ENCODE measurements around the gene RPS28. TPM values are rescaled to one million over a fixed set of nuclear protein-coding genes. Genes with fewer than 3 reads are reported as not detected.
A peak's percentile ranks its signal among the peaks of the same experiment; 100 is the strongest.
"Not testable (repeated sequence)": the region's sequence is repeated elsewhere in the genome, so short reads cannot be mapped to it uniquely, and the experiment has no call there.

Gene RPS28
- total and polyA plus RNA-seq, 3 donors from 2014 or later: 221 to 505 (median 398) TPM

DNA sequence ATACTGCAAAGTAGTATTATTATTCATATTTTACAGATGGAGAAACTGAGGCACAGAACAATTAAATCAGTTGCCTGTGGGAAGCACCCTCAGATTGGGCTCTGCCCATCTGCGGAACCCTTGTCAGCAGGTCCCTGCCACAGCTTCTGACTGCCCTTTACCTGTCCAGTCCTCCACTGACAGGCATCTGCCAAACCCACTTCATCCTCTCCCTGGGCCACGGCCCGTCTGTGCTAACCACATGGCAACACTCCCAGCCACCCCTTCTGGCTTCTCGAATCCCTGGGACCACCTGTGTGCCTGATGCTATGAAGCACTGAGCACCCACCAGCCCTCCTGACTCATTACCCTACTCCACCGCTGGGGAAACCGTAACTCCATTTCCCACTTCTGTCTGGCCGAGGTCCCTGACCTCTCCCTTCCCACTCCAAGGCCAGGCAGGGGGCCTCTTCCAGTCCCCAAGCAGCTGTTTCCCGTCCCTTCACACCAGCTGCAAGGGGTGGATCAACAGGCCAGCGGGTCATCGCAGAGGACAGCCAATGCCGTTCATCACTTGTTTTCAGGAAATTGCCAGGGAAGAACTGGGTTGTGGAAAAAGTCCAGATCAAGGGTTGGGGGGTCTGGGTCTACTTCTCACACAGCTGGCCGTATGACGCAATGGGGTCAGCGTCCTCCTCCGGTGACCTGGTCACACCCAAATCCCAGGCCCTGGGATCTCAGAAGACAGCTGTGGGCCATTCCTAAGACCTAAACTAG lies 19.2 kb downstream of the RPS28 start:
- Histone ChIP-seq H3K27me3 (no peaks in the 10 kb centered on the region), H3K4me3 (no peak overlapping the region), H3K36me3 (ENCODE audit: low read depth, missing control alignments) (no peaks in the 10 kb centered on the region), H3K9me3 (no peaks in the 10 kb centered on the region), H3K27ac (no peak overlapping the region), H3K4me1 (no peaks in the 10 kb centered on the region)
- TF ChIP-seq POLR2A (IDR thresholded peaks at IDR 0.05): no peak
- TF ChIP-seq, protein P1, sequence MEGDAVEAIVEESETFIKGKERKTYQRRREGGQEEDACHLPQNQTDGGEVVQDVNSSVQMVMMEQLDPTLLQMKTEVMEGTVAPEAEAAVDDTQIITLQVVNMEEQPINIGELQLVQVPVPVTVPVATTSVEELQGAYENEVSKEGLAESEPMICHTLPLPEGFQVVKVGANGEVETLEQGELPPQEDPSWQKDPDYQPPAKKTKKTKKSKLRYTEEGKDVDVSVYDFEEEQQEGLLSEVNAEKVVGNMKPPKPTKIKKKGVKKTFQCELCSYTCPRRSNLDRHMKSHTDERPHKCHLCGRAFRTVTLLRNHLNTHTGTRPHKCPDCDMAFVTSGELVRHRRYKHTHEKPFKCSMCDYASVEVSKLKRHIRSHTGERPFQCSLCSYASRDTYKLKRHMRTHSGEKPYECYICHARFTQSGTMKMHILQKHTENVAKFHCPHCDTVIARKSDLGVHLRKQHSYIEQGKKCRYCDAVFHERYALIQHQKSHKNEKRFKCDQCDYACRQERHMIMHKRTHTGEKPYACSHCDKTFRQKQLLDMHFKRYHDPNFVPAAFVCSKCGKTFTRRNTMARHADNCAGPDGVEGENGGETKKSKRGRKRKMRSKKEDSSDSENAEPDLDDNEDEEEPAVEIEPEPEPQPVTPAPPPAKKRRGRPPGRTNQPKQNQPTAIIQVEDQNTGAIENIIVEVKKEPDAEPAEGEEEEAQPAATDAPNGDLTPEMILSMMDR (IDR thresholded peaks at IDR 0.05): no peak
- peak; percentile 41 for DNase-seq
- 30 to 43% methylated on average over 13 to 15 of the region's 15 CpGs for WGBS, 2 donors
- intact Hi-C loops (cut with DNase I; ENCODE audit: low total_unique reads): no loop called here

DNA sequence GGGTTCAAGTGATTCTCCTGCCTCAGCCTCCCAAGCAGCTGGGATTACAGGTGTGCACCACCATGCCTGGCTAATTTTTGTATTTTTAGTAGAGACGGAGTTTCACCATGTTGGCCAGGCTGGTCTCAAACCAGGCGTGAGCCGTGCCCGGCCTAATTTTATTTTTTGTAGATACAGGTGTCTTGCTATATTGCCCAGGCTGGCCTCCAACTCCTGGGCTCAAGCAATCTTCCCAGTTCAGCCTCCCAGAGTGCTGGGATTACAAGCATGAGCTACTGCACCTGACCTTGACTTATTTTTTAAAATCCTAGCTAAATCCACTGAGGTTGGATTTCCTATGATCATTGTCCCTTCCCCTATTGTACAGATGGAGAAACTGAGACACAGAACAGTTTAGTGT lies 20.2 kb downstream of the RPS28 start:
- H3K27me3 ChIP-seq; intact Hi-C loops (cut with DNase I; ENCODE audit: low total_unique reads): not testable (repeated sequence)
- 93 to 100% methylated on average over 4 of the region's 4 CpGs for WGBS, 2 donors

DNA sequence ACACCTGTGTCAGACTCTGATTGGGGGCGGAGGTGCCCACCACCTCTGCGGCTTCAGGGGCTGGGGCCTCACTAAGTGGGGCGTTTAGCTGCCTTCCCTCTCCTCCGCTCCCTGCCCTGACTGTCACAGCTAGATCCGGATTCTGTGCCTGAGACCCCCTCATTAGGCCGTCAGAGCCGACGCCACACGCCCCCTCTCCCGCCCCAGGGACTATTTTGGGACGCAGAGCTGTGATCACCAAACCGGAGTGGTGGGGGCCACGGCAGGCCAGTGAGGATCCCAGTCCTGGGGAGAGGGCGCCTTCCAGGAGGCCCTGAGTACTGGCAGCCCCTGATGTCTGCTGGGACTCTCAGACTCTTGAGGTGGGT lies 21.0 kb downstream of the RPS28 start:
- no peaks in the 10 kb centered on the region for H3K4me1 ChIP-seq
- H3K4me3 ChIP-seq: peak overlapping the region; percentile 49 to 50
- no peaks in the 10 kb centered on the region for H3K9me3 ChIP-seq
- intact Hi-C loops (cut with DNase I; ENCODE audit: low total_unique reads): no loop called here
- no peak overlapping the region for H3K27ac ChIP-seq
- no peaks in the 10 kb centered on the region for H3K27me3 ChIP-seq
- DNase-seq: no peak
- 42 to 60% methylated on average over 1 to 14 of the region's 14 CpGs for WGBS, 2 donors
- TF ChIP-seq POLR2A (IDR thresholded peaks at IDR 0.05): no peak
- TF ChIP-seq, protein P1 (IDR thresholded peaks at IDR 0.05): no peak
- H3K36me3 ChIP-seq (ENCODE audit: low read depth, missing control alignments): no peaks in the 10 kb centered on the region

More for the DNA sequence above, 20.2 kb downstream of the RPS28 start:
- H3K4me3 ChIP-seq; H3K9me3 ChIP-seq; DNase-seq; H3K27ac ChIP-seq; H3K4me1 ChIP-seq; H3K36me3 ChIP-seq (ENCODE audit: low read depth, missing control alignments): not testable (repeated sequence)

DNA sequence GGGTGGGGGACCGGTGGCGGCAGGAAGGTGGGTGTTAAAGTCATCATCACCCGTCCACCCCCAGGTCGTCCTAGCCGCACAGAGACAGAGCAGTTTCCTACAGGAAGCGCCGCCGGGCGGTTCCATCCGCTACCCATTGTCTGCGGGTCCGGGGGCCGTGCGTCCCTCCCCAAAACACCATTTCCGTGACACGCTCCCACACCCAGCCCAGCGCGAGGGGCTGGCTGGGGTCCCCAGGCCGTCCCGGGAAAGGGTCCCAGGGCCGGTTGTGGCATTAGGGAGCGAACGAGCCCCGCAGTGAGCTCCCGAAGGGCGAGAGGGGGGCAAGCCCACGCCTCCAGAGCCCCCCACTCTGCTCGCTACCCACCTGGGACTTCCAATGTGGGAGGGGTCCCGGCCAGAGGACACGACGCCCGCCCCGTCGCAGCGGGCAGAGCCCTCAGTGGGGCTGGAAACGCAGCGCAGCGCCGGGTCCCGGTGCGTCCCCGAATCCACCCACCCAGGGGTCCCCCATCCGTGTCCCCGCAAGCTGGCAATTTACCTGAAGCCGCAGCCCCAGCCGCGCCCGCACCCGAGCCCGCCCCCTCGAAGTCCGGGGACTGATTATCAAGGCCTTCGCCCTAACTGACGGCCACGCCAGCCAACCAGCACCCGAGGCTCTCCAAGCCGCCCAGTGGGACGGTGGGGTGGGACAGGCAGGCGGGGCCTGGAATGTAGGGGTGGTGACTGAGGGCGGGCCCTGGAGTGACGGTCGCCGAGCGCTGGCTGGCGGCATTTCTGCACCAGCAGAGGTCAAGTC lies 21.6 kb downstream of the RPS28 start, which contains the start of gene KANK3:
Gene KANK3 (minus strand): TSS at position 579 of the 799 bp plus-strand sequence. CDS start 5,434 bp downstream, outside the sequence.
- Histone ChIP-seq H3K4me3 (peak within 1 kb of the TSS; percentile 49 to 50), H3K9me3 (no peaks in the 10 kb centered on the region), H3K36me3 (ENCODE audit: low read depth, missing control alignments) (no peaks in the 10 kb centered on the region), H3K27me3 (no peaks in the 10 kb centered on the region), H3K27ac (peak within 1 kb of the TSS in 1 of 2 donors; percentile 58), H3K4me1 (no peaks in the 10 kb centered on the region)
- WGBS, 2 donors: 1 to 2% methylated on average over 10 to 45 of the region's 65 CpGs
- TF ChIP-seq, protein P1 (IDR thresholded peaks at IDR 0.05): no peak
- no peak for TF ChIP-seq POLR2A (IDR thresholded peaks at IDR 0.05)
- DNase-seq: peak; percentile 93
- intact Hi-C loops (cut with DNase I; ENCODE audit: low total_unique reads): no loop called here

DNA sequence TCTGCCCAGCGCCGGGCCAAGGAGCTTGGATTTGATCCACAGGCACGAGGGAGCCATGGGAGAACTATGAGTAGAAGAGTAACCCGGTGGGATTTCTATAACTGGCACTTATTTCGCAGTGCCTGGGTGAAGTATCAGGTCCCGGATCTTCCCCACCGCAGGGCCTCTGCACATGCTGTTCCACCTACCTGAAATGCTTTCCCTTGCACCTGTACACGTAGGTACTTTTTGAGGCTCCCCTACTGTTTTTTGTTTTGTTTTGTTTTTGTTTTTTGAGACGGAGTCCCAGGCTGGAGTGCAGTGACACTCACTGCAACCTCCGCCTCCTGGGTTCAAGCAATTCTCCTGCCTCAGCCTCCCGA lies 22.2 kb downstream of the RPS28 start:
- no peaks in the 10 kb centered on the region for H3K27me3 ChIP-seq
- intact Hi-C loops (cut with DNase I; ENCODE audit: low total_unique reads): no loop called here
- H3K9me3 ChIP-seq: no peaks in the 10 kb centered on the region
- no peak for DNase-seq
- H3K36me3 ChIP-seq (ENCODE audit: low read depth, missing control alignments): no peaks in the 10 kb centered on the region
- TF ChIP-seq, protein P1 (IDR thresholded peaks at IDR 0.05): no peak
- no peak for TF ChIP-seq POLR2A (IDR thresholded peaks at IDR 0.05)
- 28% methylated on average over 9 to 11 of the region's 11 CpGs for WGBS, 2 donors
- H3K27ac ChIP-seq: no peak overlapping the region
- H3K4me3 ChIP-seq: peak overlapping the region in 1 of 2 donors; percentile 50
- no peaks in the 10 kb centered on the region for H3K4me1 ChIP-seq

DNA sequence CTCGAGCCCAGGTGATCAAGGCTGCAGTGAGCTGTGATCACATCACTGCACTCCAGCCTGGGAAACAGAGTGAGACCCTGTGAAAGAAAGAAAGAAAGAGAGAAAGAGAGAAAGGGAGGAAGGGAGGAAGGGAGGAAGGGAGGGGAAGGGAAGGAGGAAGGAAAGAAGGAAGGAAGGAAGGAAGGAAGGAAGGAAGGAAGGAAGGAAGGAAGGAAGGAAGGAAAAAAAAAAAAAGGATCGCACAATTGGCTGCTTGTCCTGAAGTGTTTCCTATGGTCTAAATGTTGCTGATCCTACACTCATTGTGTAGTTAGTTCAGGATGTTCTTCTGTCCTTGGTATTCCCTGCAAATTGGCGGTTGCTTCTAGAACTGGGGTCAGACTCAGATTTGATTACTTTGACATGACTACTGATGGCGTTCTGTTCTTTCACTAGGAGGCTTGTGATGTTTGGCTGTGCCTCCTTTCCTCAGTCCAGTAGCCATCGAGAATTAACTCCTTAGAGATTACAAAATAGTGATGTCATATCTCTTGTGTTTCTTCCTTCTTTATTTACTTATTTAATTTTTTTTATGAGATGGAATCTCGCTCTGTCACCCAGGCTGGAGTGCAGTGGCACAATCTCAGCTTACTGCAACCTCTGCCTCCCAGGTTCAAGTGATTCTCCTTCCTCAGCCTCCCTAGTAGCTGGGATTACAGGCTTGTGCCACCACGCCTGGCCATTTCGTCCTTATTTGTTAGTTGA lies 28.5 kb downstream of the RPS28 start:
- 52% methylated on average over 8 of the region's 8 CpGs for WGBS, 2 donors
- H3K9me3 ChIP-seq; H3K4me3 ChIP-seq; intact Hi-C loops (cut with DNase I; ENCODE audit: low total_unique reads); H3K27me3 ChIP-seq; H3K27ac ChIP-seq; H3K4me1 ChIP-seq; H3K36me3 ChIP-seq (ENCODE audit: low read depth, missing control alignments); DNase-seq: not testable (repeated sequence)
